Trophoblast cell (in vitro differentiated cells and primary cell): ENCODE results near the gene MELK.

ENCODE experiments used
- DNase-seq, 2 donors: peaks; one replicate each; pipeline ENCODE4 v3.0.0-alpha.2; 2016
- H2AFZ ChIP-seq: 2 replicates; pipeline ENCODE4 v1.6.1; 2013; ENCODE audit warnings: low read length, moderate library complexity, mild to moderate bottlenecking; ENCODE audit not compliant: insufficient read depth, poor library complexity
- H2AK5ac ChIP-seq: 2 replicates; pipeline ENCODE4 v1.6.1; 2013; ENCODE audit warnings: mild to moderate bottlenecking, low read length
- H2BK120ac ChIP-seq: 2 replicates; pipeline ENCODE4 v1.6.1; 2013; ENCODE audit warnings: low read length, mild to moderate bottlenecking, moderate library complexity; ENCODE audit not compliant: insufficient read depth, poor library complexity
- H2BK12ac ChIP-seq: 2 replicates; pipeline ENCODE4 v1.6.1; 2013; ENCODE audit warnings: mild to moderate bottlenecking, low read length, moderate library complexity
- H2BK5ac ChIP-seq: 2 replicates; pipeline ENCODE4 v1.6.1; 2013; ENCODE audit warnings: low read length, low read depth, moderate library complexity, mild to moderate bottlenecking; ENCODE audit not compliant: poor library complexity
- H3K14ac ChIP-seq: 2 replicates; pipeline ENCODE4 v1.6.1; 2013; ENCODE audit warnings: mild to moderate bottlenecking, low read length
- H3K18ac ChIP-seq: 2 replicates; pipeline ENCODE4 v1.6.1; 2013; ENCODE audit warnings: mild to moderate bottlenecking, low read length
- H3K23ac ChIP-seq: 2 replicates; pipeline ENCODE4 v1.6.1; 2013; ENCODE audit warnings: low read length
- H3K27ac ChIP-seq: 2 replicates; pipeline ENCODE4 v1.5.1; 2013; ENCODE audit warnings: low read depth, mild to moderate bottlenecking, inconsistent platforms, low read length, moderate library complexity
- H3K27me3 ChIP-seq: 2 replicates; pipeline ENCODE4 v1.6.1; 2013; ENCODE audit warnings: inconsistent platforms, mild to moderate bottlenecking, low read length, moderate library complexity; ENCODE audit not compliant: insufficient read depth
- H3K36me3 ChIP-seq, 2 experiments: 1 replicate in 1 of 2; 2 replicates in 1 of 2; pipeline ENCODE4 v1.6.1; 2013; ENCODE audit warnings: low read length in 2 of 2, mild to moderate bottlenecking in 2 of 2, moderate library complexity in 1 of 2; ENCODE audit not compliant: insufficient read depth in 2 of 2, control insufficient read depth in 1 of 2
- H3K4ac ChIP-seq: 2 replicates; pipeline ENCODE4 v1.6.1; 2013; ENCODE audit warnings: low read depth, mild to moderate bottlenecking, low read length, moderate library complexity
- H3K4me1 ChIP-seq, 2 experiments: 1 replicate in 1 of 2; 2 replicates in 1 of 2; pipeline ENCODE4 v1.6.1; 2013; ENCODE audit warnings: low read length in 2 of 2, mild to moderate bottlenecking in 2 of 2, moderate library complexity in 1 of 2; ENCODE audit not compliant: insufficient read depth in 2 of 2, control insufficient read depth in 1 of 2
- H3K4me2 ChIP-seq: 2 replicates; pipeline ENCODE4 v1.6.1; 2013; ENCODE audit warnings: inconsistent platforms, mild to moderate bottlenecking, low read length, moderate library complexity
- H3K4me3 ChIP-seq: 2 replicates; pipeline ENCODE4 v1.5.1; 2013; ENCODE audit warnings: mild to moderate bottlenecking, low read depth, low read length, inconsistent platforms
- H3K79me1 ChIP-seq: one replicate; pipeline ENCODE4 v1.6.1; 2013; ENCODE audit warnings: low read length
- H3K79me2 ChIP-seq: 2 replicates; pipeline ENCODE4 v1.6.1; 2013; ENCODE audit warnings: low read length, mild to moderate bottlenecking; ENCODE audit not compliant: control insufficient read depth, insufficient read depth, poor library complexity
- H3K9ac ChIP-seq: 2 replicates; pipeline ENCODE4 v1.6.1; 2013; ENCODE audit warnings: mild to moderate bottlenecking, low read length
- H3K9me3 ChIP-seq: 2 replicates; pipeline ENCODE4 v1.6.1; 2013; ENCODE audit warnings: low read depth, mild to moderate bottlenecking, control low read depth, inconsistent platforms, low read length; ENCODE audit not compliant: insufficient read depth
- H4K12ac ChIP-seq: 2 replicates; pipeline ENCODE4 v1.6.1; 2013; ENCODE audit warnings: low read depth, mild to moderate bottlenecking, low read length, moderate library complexity
- H4K8ac ChIP-seq: 2 replicates; pipeline ENCODE4 v1.6.1; 2013; ENCODE audit warnings: low read depth, mild to moderate bottlenecking, low read length, moderate library complexity
- H4K91ac ChIP-seq: one replicate; pipeline ENCODE4 v1.6.1; 2013; ENCODE audit warnings: low read depth, mild to moderate bottlenecking, low read length, moderate library complexity
- WGBS: extraction: QIAGEN DNeasy Blood & Tissue Kit; methylation state at CpG from one replicate; pipeline ENCODE4 v1.1.7; 2013; ENCODE audit warnings: missing lambda C conversion rate; ENCODE audit not compliant: insufficient read length, insufficient coverage; ENCODE audit errors: extremely low coverage; 5-methylcytosine and 5-hydroxymethylcytosine counted together

Gene MELK

GRCh38 chr9:36598273-36598672 lies 25.6 kb downstream of the MELK start:
- H3K27me3 ChIP-seq, result no peaks in the 10 kb centered on the region
- H3K79me1 ChIP-seq, result no peaks in the 10 kb centered on the region
- no peak overlapping the region for H3K4me3 ChIP-seq
- H3K9ac ChIP-seq, result no peak overlapping the region
- H2BK12ac ChIP-seq, result no peak overlapping the region
- no peak overlapping the region for H4K8ac ChIP-seq
- no peak overlapping the region for H3K27ac ChIP-seq
- WGBS, result no CpG with 5 or more reads among the region's 1 CpG
- no peak overlapping the region for H3K4me2 ChIP-seq
- no peak overlapping the region for H2AK5ac ChIP-seq
- H3K36me3 ChIP-seq, result peaks cover 25 to 45% of the 10 kb centered on the region in 2 experiments
- DNase-seq, result no peak
- H4K12ac ChIP-seq, result no peak overlapping the region
- H2BK5ac ChIP-seq, result no peak overlapping the region
- H3K9me3 ChIP-seq, result no peaks in the 10 kb centered on the region
- no peak overlapping the region for H3K18ac ChIP-seq
- no peak overlapping the region for H3K4ac ChIP-seq
- H3K23ac ChIP-seq, result peak overlapping the region; percentile 74
- no peak overlapping the region for H2AFZ ChIP-seq
- H3K79me2 ChIP-seq, result no peaks in the 10 kb centered on the region
- H3K4me1 ChIP-seq, result no peaks in the 10 kb centered on the region
- H2BK120ac ChIP-seq, result no peak overlapping the region
- no peak overlapping the region for H3K14ac ChIP-seq
- H4K91ac ChIP-seq, result no peak overlapping the region

DNA sequence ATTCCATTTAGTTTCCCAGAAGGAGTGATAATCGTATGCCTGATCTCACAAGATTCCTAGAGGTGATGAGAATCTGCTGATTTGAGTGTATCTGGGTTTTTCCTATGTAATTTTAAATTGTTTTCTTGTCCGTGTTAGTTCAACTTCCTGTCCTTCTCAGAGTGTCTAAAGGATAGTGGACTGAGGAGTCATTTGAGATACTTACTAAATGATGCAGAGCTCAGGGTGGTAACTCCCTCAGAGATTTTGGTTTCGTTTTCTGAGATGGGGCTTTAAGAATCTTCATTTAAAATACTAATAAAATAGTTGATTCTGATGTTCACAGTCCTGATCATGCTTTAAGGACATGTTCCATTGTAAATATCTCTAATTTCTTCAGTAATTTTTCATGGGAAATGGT lies 30.3 kb downstream of the MELK start:
- Histone ChIP-seq H4K8ac (no peak overlapping the region), H3K4me1 (no peaks in the 10 kb centered on the region), H3K27ac (no peak overlapping the region), H3K9ac (no peak overlapping the region), H3K18ac (no peak overlapping the region), H3K27me3 (no peaks in the 10 kb centered on the region), H3K4ac (no peak overlapping the region), H3K23ac (no peak overlapping the region), H2BK5ac (no peak overlapping the region), H3K79me2 (no peaks in the 10 kb centered on the region), H4K12ac (no peak overlapping the region), H3K4me3 (no peak overlapping the region), H3K4me2 (no peak overlapping the region), H2BK120ac (no peak overlapping the region), H3K79me1 (no peaks in the 10 kb centered on the region), H4K91ac (no peak overlapping the region), H2AK5ac (no peak overlapping the region), H2AFZ (no peak overlapping the region), H3K9me3 (no peaks in the 10 kb centered on the region), H3K14ac (no peak overlapping the region), H2BK12ac (no peak overlapping the region), H3K36me3 (peaks cover 33 to 39% of the 10 kb centered on the region in 2 experiments)
- no CpG with 5 or more reads among the region's 3 CpGs for WGBS
- no peak for DNase-seq

DNA sequence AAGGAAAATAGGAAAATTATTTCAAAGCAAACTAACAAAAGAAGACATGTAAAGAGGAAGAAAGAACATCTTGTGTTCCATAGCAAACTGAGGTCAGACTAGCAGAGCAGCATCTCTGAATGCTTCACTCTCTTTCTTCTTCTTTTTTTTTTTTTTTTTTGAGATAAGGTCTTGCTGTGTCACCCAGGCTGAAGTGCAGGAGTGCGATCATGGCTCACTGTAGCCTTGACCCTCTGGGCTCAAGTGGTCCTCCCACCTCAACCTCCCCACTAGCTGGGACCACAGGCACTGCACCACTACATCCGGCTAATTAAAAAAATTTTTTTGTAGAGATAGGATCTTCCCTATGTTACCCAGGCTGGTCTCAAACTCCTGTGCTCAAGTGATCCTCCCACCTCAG lies 36.6 kb downstream of the MELK start:
- H3K9me3 ChIP-seq, result no peaks in the 10 kb centered on the region
- WGBS, result no CpG with 5 or more reads among the region's 2 CpGs
- H3K79me1 ChIP-seq, result peaks cover 2% of the 10 kb centered on the region
- H3K79me2 ChIP-seq, result peaks cover 2% of the 10 kb centered on the region
- no peak overlapping the region for H3K23ac ChIP-seq
- no peak overlapping the region for H3K18ac ChIP-seq
- H3K36me3 ChIP-seq, result peaks cover 27 to 29% of the 10 kb centered on the region in 2 experiments
- no peak overlapping the region for H2AK5ac ChIP-seq
- H3K4me2 ChIP-seq, result no peak overlapping the region
- H4K12ac ChIP-seq, result no peak overlapping the region
- no peak overlapping the region for H4K91ac ChIP-seq
- no peak overlapping the region for H3K9ac ChIP-seq
- no peak for DNase-seq
- H2BK5ac ChIP-seq, result no peak overlapping the region
- H3K4me3 ChIP-seq, result no peak overlapping the region
- no peaks in the 10 kb centered on the region for H3K27me3 ChIP-seq
- no peak overlapping the region for H3K14ac ChIP-seq
- no peak overlapping the region for H2BK120ac ChIP-seq
- H3K4me1 ChIP-seq, result no peaks in the 10 kb centered on the region
- H3K27ac ChIP-seq, result no peak overlapping the region
- no peak overlapping the region for H2AFZ ChIP-seq
- no peak overlapping the region for H3K4ac ChIP-seq
- no peak overlapping the region for H4K8ac ChIP-seq
- H2BK12ac ChIP-seq, result no peak overlapping the region

- no peak for DNase-seq
- Histone ChIP-seq H3K4ac (no peak overlapping the region), H3K36me3 (peaks cover 3 to 5% of the 10 kb centered on the region in 2 experiments), H3K79me2 (no peaks in the 10 kb centered on the region), H3K23ac (no peak overlapping the region), H2BK120ac (no peak overlapping the region), H3K4me1 (peaks cover 2 to 6% of the 10 kb centered on the region in 2 experiments), H4K12ac (no peak overlapping the region), H4K8ac (no peak overlapping the region), H3K4me2 (no peak overlapping the region), H3K9me3 (no peaks in the 10 kb centered on the region), H2BK12ac (no peak overlapping the region), H2AK5ac (no peak overlapping the region), H2BK5ac (no peak overlapping the region), H2AFZ (no peak overlapping the region), H3K27me3 (no peaks in the 10 kb centered on the region), H3K4me3 (no peak overlapping the region), H4K91ac (no peak overlapping the region), H3K14ac (no peak overlapping the region), H3K9ac (no peak overlapping the region), H3K79me1 (no peaks in the 10 kb centered on the region), H3K18ac (no peak overlapping the region), H3K27ac (no peak overlapping the region)
- whole genome bisulfite sequencing, result no CpG with 5 or more reads among the region's 6 CpGs
Measured at GRCh38 chr9:36622121-36622520, 49.4 kb downstream of the MELK start.
